K562 (cell line): ENCODE results near the gene ZNF428. TPM values are rescaled to one million over a fixed set of nuclear protein-coding genes. Genes with fewer than 3 reads are reported as not detected.

ENCODE experiments used
- ATAC-seq: fragments of 200-7000 bp; cut with Tn5 transposase; 3 replicates; pipeline ENCODE4 v1.9.1; 2020; ENCODE audit warnings: moderate library complexity
- BruUV-seq: library from RNA; stranded (reverse); fragments of 400-500 nt; replicated peaks from 2 replicates; lab custom pipeline; 2021; lab: Mats Ljungman, UMichigan
- CTCF ChIA-PET: fragments of 300-600 bp; formaldehyde crosslinking; extraction: SDS; loops from one replicate; lab custom pipeline; 2021; ENCODE audit warnings: low intra/inter-chr PET ratio; lab: Yijun Ruan, JAX
- POLR2A ChIA-PET: fragments of 300-600, 350-650 bp; sonication (Branson Sonifier 250); formaldehyde crosslinking; extraction: SDS; loops from one replicate; lab custom pipeline; 2021; ENCODE audit warnings: antibody characterized with exemption, inconsistent platforms; lab: Yijun Ruan, JAX
- DNase-seq, 4 experiments: peaks; one replicate each; pipeline versions ENCODE4 v3.0.0 to v3.0.0-alpha.2; 2011 to 2018; ENCODE audit warnings: low spot score in 3 of 4, mixed read lengths in 3 of 4; ENCODE audit errors: extremely low read depth in 1 of 4
- FAIRE-seq: peaks from 2 replicates; lab custom pipeline; 2011; peaks lifted over from hg19 to GRCh38; lab: Jason Lieb, UNC
- H2AFZ ChIP-seq: 2 replicates; pipeline ENCODE4 v1.6.0; 2011; ENCODE audit warnings: low read depth, low read length, control low read depth, inconsistent platforms
- H3K27ac ChIP-seq: fragments of 200-600 bp; 3 replicates; pipeline ENCODE4 v1.8.0; 2011; ENCODE audit warnings: low read depth, mild to moderate bottlenecking, control low read depth, inconsistent platforms, low read length, moderate library complexity, mixed read lengths; ENCODE audit errors: extremely low read depth
- H3K27me3 ChIP-seq, 2 experiments: fragments of 300-600 bp in 1 of 2; 2 replicates in 1 of 2; 3 replicates in 1 of 2; pipeline versions ENCODE4 v1.6.0 to v1.8.0; 2011; ENCODE audit warnings: inconsistent platforms in 2 of 2, low read length in 2 of 2, mild to moderate bottlenecking in 1 of 2, mixed read lengths in 1 of 2, moderate library complexity in 1 of 2; ENCODE audit not compliant: control insufficient read depth in 2 of 2, insufficient read depth in 2 of 2
- H3K36me3 ChIP-seq: fragments of 300-600 bp; 3 replicates; pipeline ENCODE4 v1.8.0; 2011; ENCODE audit warnings: mild to moderate bottlenecking, low read length, inconsistent platforms; ENCODE audit not compliant: control insufficient read depth, insufficient read depth
- H3K4me1 ChIP-seq, 2 experiments: fragments of 200-600 bp in 1 of 2; replicated peaks in 1 of 2; 2 replicates in 1 of 2; 3 replicates in 1 of 2; pipeline versions ENCODE4 v1.5.1 to v1.8.0; 2011; ENCODE audit warnings: inconsistent platforms in 2 of 2, low read length in 2 of 2, mild to moderate bottlenecking in 1 of 2, mixed read lengths in 1 of 2, moderate library complexity in 1 of 2; ENCODE audit not compliant: control insufficient read depth in 2 of 2, insufficient read depth in 2 of 2
- H3K4me2 ChIP-seq: 2 replicates; pipeline ENCODE4 v1.6.1; 2011; ENCODE audit warnings: low read length, control low read depth, inconsistent platforms, mixed read lengths; ENCODE audit not compliant: insufficient read depth
- H3K4me3 ChIP-seq: fragments of 200-600 bp; sonication (generic), shearing (Covaris generic); 2 replicates; pipeline ENCODE4 v1.5.1; 2016; ENCODE audit warnings: control low read depth, inconsistent platforms
- H3K79me2 ChIP-seq: fragments of 200-600 bp; 3 replicates; pipeline ENCODE4 v1.8.0; 2011; ENCODE audit warnings: low read length, inconsistent platforms; ENCODE audit not compliant: control insufficient read depth, insufficient read depth
- H3K9ac ChIP-seq, 2 experiments: 2 replicates each; pipeline versions ENCODE4 v1.6.0 to v1.6.1; 2011; ENCODE audit warnings: low read depth in 2 of 2, low read length in 2 of 2, control low read depth in 1 of 2, inconsistent platforms in 1 of 2, mild to moderate bottlenecking in 1 of 2, mixed read lengths in 1 of 2; ENCODE audit not compliant: insufficient read depth in 1 of 2
- H3K9me1 ChIP-seq: one replicate; pipeline ENCODE4 v1.6.0; 2011; ENCODE audit warnings: inconsistent platforms, mild to moderate bottlenecking, low read length, moderate library complexity; ENCODE audit not compliant: control insufficient read depth, insufficient read depth
- H3K9me3 ChIP-seq: replicated peaks from 2 replicates; pipeline ENCODE4 v1.5.1; 2011; ENCODE audit warnings: low read depth, low read length, inconsistent platforms; ENCODE audit not compliant: control insufficient read depth, insufficient read depth
- H4K20me1 ChIP-seq: replicated peaks from 2 replicates; pipeline ENCODE4 v1.6.1; 2011; ENCODE audit warnings: low read length, inconsistent platforms, mixed read lengths; ENCODE audit not compliant: control insufficient read depth, insufficient read depth
- ATF3 ChIP-seq, 2 experiments: fragments of 450-650 bp in 1 of 2; sonication (generic) in 1 of 2; formaldehyde crosslinking in 1 of 2; IDR thresholded peaks in 1 of 2; conservative IDR thresholded peaks in 1 of 2; 2 replicates each; pipeline versions ENCODE4 v1.6.1 to v1.8.1; 2016 to 2023; ENCODE audit warnings: mild to moderate bottlenecking in 2 of 2, moderate library complexity in 2 of 2, inconsistent platforms in 1 of 2, missing genetic modification reagents in 1 of 2
- BRD9 ChIP-seq: fragments of 450-650 bp; IDR thresholded peaks from 2 replicates; pipeline ENCODE4 v1.6.1; 2018; ENCODE audit warnings: low read depth; ENCODE audit not compliant: partially characterized antibody
- KAT8 ChIP-seq: fragments of 450-650 bp; IDR thresholded peaks from 2 replicates; pipeline ENCODE4 v1.6.1; 2016; ENCODE audit warnings: low read depth, mild to moderate bottlenecking
- NCOA4 ChIP-seq: fragments of 450-650 bp; IDR thresholded peaks from 2 replicates; pipeline ENCODE4 v1.6.1; 2018; ENCODE audit warnings: mild to moderate bottlenecking; ENCODE audit not compliant: partially characterized antibody
- NFE2 ChIP-seq: IDR thresholded peaks from 2 replicates; pipeline ENCODE4 v1.6.1; 2014; ENCODE audit warnings: antibody characterized with exemption, low read depth
- NFRKB ChIP-seq: fragments of 450-650 bp; IDR thresholded peaks from 2 replicates; pipeline ENCODE4 v1.6.1; 2016; ENCODE audit warnings: low read depth
- PHB ChIP-seq: fragments of 250-450 bp; sonication (Bioruptor Pico); IDR thresholded peaks from 2 replicates; pipeline ENCODE4 v1.5.0; 2021
- POLR2H ChIP-seq: IDR thresholded peaks from 2 replicates; pipeline ENCODE4 v1.6.1; 2016; ENCODE audit warnings: missing genetic modification characterization, low read depth, mild to moderate bottlenecking, control low read depth, missing compliant biosample characterization, moderate library complexity
- POLR3A ChIP-seq: IDR thresholded peaks from 2 replicates; pipeline ENCODE4 v1.6.1; 2011; ENCODE audit warnings: borderline replicate concordance, mild to moderate bottlenecking, moderate library complexity; ENCODE audit not compliant: insufficient read length, insufficient read depth; ENCODE audit errors: extremely low read depth
- RBM22 ChIP-seq: fragments of 200-400 bp; formaldehyde crosslinking; IDR thresholded peaks from 2 replicates; pipeline ENCODE4 v1.6.1; 2018; ENCODE audit warnings: low read length, low read depth; ENCODE audit not compliant: poor library complexity, severe bottlenecking
- RBM25 ChIP-seq: fragments of 200-400 bp; formaldehyde crosslinking; IDR thresholded peaks from 2 replicates; pipeline ENCODE4 v1.6.1; 2018; ENCODE audit warnings: low read length, low read depth, moderate library complexity; ENCODE audit not compliant: severe bottlenecking
- SETDB1 ChIP-seq: IDR thresholded peaks from one replicate; pipeline ENCODE4 v1.6.1; 2012; ENCODE audit warnings: low read length, control low read depth, inconsistent platforms
- TOE1 ChIP-seq, 2 experiments: fragments of 450-650 bp in 1 of 2; sonication (generic) in 1 of 2; formaldehyde crosslinking in 1 of 2; IDR thresholded peaks; 2 replicates each; pipeline versions ENCODE4 v1.7.1 to v1.8.0; 2016 to 2022; ENCODE audit warnings: borderline replicate concordance in 2 of 2, mild to moderate bottlenecking in 2 of 2, antibody characterized with exemption in 1 of 2, inconsistent platforms in 1 of 2, low read depth in 1 of 2, missing genetic modification reagents in 1 of 2, moderate library complexity in 1 of 2
- ZFP1 ChIP-seq: fragments of 450-650 bp; formaldehyde crosslinking; IDR thresholded peaks from 2 replicates; pipeline ENCODE4 v1.4.0; 2020; ENCODE audit warnings: mild to moderate bottlenecking, mixed read lengths
- ZNF121 ChIP-seq: sonication (generic); formaldehyde crosslinking; conservative IDR thresholded peaks from 2 replicates; pipeline ENCODE4 v1.8.0; 2022; ENCODE audit warnings: missing genetic modification reagents
- ZNF780A ChIP-seq: fragments of 250-450 bp; sonication (Bioruptor Pico); IDR thresholded peaks from 2 replicates; pipeline ENCODE4 v1.5.0; 2021; ENCODE audit warnings: mild to moderate bottlenecking
- ZNF785 ChIP-seq: fragments of 250-450 bp; sonication (Bioruptor Pico); IDR thresholded peaks from 2 replicates; pipeline ENCODE4 v1.4.0; 2020; ENCODE audit warnings: mild to moderate bottlenecking
- WGBS: fragments of 100-300 bp; shearing (Covaris generic); methylation state at CpG from one replicate; pipeline ENCODE4 v1.1.6; 2016; ENCODE audit warnings: low coverage, mixed read lengths; ENCODE audit not compliant: insufficient coverage; ENCODE audit errors: missing lambda C conversion rate; 5-methylcytosine and 5-hydroxymethylcytosine counted together
- in situ Hi-C: fragments of 300-500 bp; cut with MboI; formaldehyde crosslinking; loops from 4 replicates; pipeline ENCODE4 v1.15.0; 2018; ENCODE audit warnings: inconsistent platforms, mixed read lengths
- intact Hi-C: fragments of 100-400 bp; cut with micrococcal nuclease; formaldehyde crosslinking; loops from 2 replicates; pipeline ENCODE4 v1.14.2; 2022
- polyA plus RNA-seq, 8 experiments: library from polyadenylated mRNA; depleted of rRNA in 4 of 8; stranded (reverse) in 5 of 8; unstranded in 3 of 8; fragments of >200 nt; fragmentation: Nextera tagmentation in 2 of 8; fragmentation: Illumina TruSeq in 1 of 8; extraction: Ambion mirVana in 2 of 8; extraction: Trizol in 1 of 8; gene quantifications; 2 replicates each; pipeline versions ENCODE4 v1.2.1 to v1.2.3, GENCODE V29; 2011 to 2014; ENCODE audit warnings: inconsistent platforms in 1 of 8, missing spikeins in 1 of 8
- total RNA-seq, 7 experiments: library from RNA; depleted of rRNA in 6 of 7; stranded (reverse); fragments of >200 nt in 6 of 7; fragmentation: Illumina TruSeq in 2 of 7; extraction: Trizol in 2 of 7; gene quantifications; 2 replicates each; pipeline versions ENCODE4 v1.2.1 to v1.2.3, GENCODE V29; 2011 to 2021; ENCODE audit warnings: low replicate concordance in 1 of 7
- TF ChIP-seq, protein P1 (sequence below): fragments of 450-650 bp; IDR thresholded peaks from 2 replicates; pipeline ENCODE4 v1.6.1; 2016; ENCODE audit warnings: low read depth, mild to moderate bottlenecking, moderate library complexity

ZNF428 gene
- total and polyA plus RNA-seq, 9 of the 15 experiments (the other 6 are each of a cell fraction or from before 2014, with no cell fraction given): 0.15 to 85.7 (median 15.9) TPM

- no peak for TF ChIP-seq SETDB1
- peak; percentile 24; the same call in 1 of the 2 replicates for TF ChIP-seq NFE2
- TF ChIP-seq ZNF121: peak; percentile 96
These were observed 49.1 kb downstream of the ZNF428 start (continued) for GRCh38 chr19:43570174-43570791.

DNA sequence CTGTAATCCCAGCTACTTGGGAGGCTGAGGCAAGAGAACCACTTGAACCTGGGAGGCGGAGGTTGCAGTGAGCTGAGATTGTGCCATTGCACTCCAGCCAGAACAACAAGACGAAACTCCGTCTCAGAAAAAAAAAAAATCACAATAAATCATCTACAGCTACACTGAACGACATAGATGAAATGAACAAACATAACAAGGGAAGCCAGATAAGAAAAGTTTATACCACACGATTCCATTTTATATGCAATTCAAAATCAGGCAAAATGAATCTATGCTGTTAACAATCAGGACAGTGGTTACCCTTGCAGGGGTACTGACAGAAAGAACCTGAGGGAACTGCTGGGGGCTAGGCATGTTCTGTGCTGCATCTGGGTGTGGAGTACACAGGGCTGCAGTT, 49.8 kb downstream of the ZNF428 start:
- ChIA-PET POLR2A (interaction anchor here (0.5 kb wide), 1 partner anchor 8 kb away, joined by 3 read pairs; no protein-coding TSS in a partner anchor), CTCF (no interaction called here)
- H4K20me1 ChIP-seq: no peaks in the 10 kb centered on the region; the same call in 1 of the 2 replicates
- H3K27ac ChIP-seq: no peak overlapping the region
- no TSS peak for BruUV-seq
- no peak overlapping the region for H3K4me2 ChIP-seq
- no peak for DNase-seq
- in situ Hi-C loops: no loop called here
- no peak for FAIRE-seq
- H3K9me1 ChIP-seq: no peaks in the 10 kb centered on the region
- H3K36me3 ChIP-seq: peaks cover 10% of the 10 kb centered on the region; the same call in 2 of the 3 replicates
- peaks cover 4% of the 10 kb centered on the region for H3K79me2 ChIP-seq
- intact Hi-C loops: no loop called here
- H2AFZ ChIP-seq: no peak overlapping the region
- no peaks in the 10 kb centered on the region for H3K9me3 ChIP-seq
- no peak overlapping the region for H3K9ac ChIP-seq
- H3K4me3 ChIP-seq: no peak overlapping the region
- ATAC-seq: no peak
- 73% methylated on average over 5 of the region's 5 CpGs for WGBS
- peaks cover 0 to 5% of the 10 kb centered on the region in 2 experiments; a peak in 2 of 5 replicates for H3K4me1 ChIP-seq
- no peaks in the 10 kb centered on the region for H3K27me3 ChIP-seq
- no peak for TF ChIP-seq BRD9
- no peak for TF ChIP-seq TOE1 (IDR thresholded peaks at IDR 0.05; ENCODE audit: borderline replicate concordance)
- no peak for TF ChIP-seq TOE1 (CRISPR knock-in tag; IDR thresholded peaks at IDR 0.05; ENCODE audit: borderline replicate concordance, low read depth)
- TF ChIP-seq ZFP1 (CRISPR knock-in tag): no peak
- TF ChIP-seq POLR3A: no peak
- TF ChIP-seq POLR2H (tag): no peak
- TF ChIP-seq, protein P1, sequence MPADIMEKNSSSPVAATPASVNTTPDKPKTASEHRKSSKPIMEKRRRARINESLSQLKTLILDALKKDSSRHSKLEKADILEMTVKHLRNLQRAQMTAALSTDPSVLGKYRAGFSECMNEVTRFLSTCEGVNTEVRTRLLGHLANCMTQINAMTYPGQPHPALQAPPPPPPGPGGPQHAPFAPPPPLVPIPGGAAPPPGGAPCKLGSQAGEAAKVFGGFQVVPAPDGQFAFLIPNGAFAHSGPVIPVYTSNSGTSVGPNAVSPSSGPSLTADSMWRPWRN: no peak
- no peak for TF ChIP-seq ZNF785 (CRISPR knock-in tag)
- TF ChIP-seq NCOA4: no peak
- TF ChIP-seq RBM22: no peak
- no peak for TF ChIP-seq NFRKB
- TF ChIP-seq KAT8: no peak
- TF ChIP-seq ATF3 (IDR thresholded peaks at IDR 0.05): no peak
- TF ChIP-seq ATF3 (CRISPR knock-in tag; conservative IDR thresholded peaks at IDR 0.05): no peak
- TF ChIP-seq PHB (CRISPR knock-in tag): no peak
- TF ChIP-seq ZNF780A (CRISPR knock-in tag): no peak
- no peak for TF ChIP-seq RBM25
- no peak for TF ChIP-seq ZNF121
